ENCODE measurements around the gene POC1B. TPM values are rescaled to one million over a fixed set of nuclear protein-coding genes. Genes with fewer than 3 reads are reported as not detected.

The POC1B gene
- total RNA-seq, 1 donor from 2014 or later = 15.2 TPM

DNA sequence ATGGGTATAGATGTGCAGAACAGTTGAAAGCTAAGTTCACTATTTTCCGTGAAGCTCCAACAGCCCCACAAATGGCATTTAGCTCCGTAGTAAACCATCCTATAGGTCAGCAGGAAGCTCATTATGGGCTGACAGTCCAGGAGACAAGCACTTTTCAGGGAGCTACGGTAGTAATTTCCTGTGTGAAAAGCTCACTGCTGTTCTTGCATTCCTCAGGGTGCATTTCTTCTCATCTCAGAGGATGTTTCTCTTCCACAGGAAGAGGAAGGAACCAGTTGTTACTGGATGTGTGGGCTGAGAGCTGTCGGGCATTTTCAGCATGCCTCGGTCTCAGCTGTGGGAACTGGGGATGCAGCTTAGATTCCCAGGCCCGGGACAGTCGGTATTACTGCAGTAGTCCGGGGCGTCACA, 74.0 kb downstream of the POC1B start:
- Mint-ChIP-seq H3K4me1 (peaks cover 44% of the 10 kb centered on the region), H3K4me3 (peak overlapping the region; percentile 43), H3K9me3 (no peaks in the 10 kb centered on the region), H3K27me3 (ENCODE audit: low read depth) (no peaks in the 10 kb centered on the region), H3K27ac (ENCODE audit: unreplicated experiment) (peak overlapping the region; percentile 92), H3K36me3 (ENCODE audit: low read depth) (no peaks in the 10 kb centered on the region)
- peak; percentile 30 for DNase-seq (ENCODE audit: low read depth, low spot score)
- TF ChIP-seq, protein P1, sequence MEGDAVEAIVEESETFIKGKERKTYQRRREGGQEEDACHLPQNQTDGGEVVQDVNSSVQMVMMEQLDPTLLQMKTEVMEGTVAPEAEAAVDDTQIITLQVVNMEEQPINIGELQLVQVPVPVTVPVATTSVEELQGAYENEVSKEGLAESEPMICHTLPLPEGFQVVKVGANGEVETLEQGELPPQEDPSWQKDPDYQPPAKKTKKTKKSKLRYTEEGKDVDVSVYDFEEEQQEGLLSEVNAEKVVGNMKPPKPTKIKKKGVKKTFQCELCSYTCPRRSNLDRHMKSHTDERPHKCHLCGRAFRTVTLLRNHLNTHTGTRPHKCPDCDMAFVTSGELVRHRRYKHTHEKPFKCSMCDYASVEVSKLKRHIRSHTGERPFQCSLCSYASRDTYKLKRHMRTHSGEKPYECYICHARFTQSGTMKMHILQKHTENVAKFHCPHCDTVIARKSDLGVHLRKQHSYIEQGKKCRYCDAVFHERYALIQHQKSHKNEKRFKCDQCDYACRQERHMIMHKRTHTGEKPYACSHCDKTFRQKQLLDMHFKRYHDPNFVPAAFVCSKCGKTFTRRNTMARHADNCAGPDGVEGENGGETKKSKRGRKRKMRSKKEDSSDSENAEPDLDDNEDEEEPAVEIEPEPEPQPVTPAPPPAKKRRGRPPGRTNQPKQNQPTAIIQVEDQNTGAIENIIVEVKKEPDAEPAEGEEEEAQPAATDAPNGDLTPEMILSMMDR (conservative IDR thresholded peaks at IDR 0.05) = no peak

DNA sequence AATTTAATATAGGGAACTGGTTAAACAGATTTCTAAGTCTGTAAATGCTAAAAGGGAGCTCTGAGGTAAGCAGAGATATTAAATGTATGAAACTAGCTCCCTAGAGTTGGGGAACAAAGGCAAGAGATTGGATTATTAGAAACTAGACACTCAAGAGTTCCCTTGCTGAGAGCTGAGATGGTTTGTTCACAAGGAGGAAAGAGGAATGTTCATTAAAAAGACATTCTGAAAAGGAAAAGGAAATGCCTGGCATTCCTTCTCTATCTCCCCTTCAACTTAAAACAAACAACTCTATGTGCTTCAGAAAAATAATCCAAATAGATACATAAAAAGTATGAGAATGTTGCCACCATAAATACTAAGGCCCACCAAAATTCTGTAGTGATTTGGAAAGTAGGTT, 74.9 kb downstream of the POC1B start:
- peak overlapping the region; percentile 73 for H3K27ac Mint-ChIP-seq (ENCODE audit: unreplicated experiment)

DNA sequence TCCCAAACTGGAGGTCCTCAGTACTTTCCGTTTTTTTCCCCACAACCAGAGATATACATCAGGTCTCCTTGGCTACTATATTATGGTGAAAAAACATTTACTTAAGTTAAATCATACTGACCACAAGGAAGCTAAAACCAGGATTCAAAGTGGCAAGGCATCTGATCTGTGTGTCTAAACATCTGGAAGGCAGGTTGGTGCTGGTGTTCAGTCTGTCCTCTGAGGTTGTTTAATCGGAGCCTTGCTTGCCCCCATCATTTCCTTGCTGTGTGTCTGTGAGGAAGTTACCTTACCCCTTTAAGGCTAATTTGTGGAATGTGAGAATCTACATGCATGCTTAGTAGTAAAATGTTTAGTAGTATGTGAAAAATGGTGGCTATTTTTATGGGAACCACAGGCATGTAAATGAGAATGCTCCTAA, 76.9 kb downstream of the POC1B start:
- peaks cover 7% of the 10 kb centered on the region for H3K36me3 Mint-ChIP-seq (ENCODE audit: low read depth)
- H3K27ac Mint-ChIP-seq (ENCODE audit: unreplicated experiment) = no peak overlapping the region
- H3K4me1 Mint-ChIP-seq = peaks cover 32% of the 10 kb centered on the region
- no peaks in the 10 kb centered on the region for H3K27me3 Mint-ChIP-seq (ENCODE audit: low read depth)
- DNase-seq (ENCODE audit: low read depth, low spot score) = no peak
- TF ChIP-seq, protein P1 (conservative IDR thresholded peaks at IDR 0.05) = no peak
- no peak overlapping the region for H3K4me3 Mint-ChIP-seq
- H3K9me3 Mint-ChIP-seq = peaks cover 7% of the 10 kb centered on the region

More for the DNA sequence above, 74.9 kb downstream of the POC1B start:
- Mint-ChIP-seq H3K27me3 (ENCODE audit: low read depth) (no peaks in the 10 kb centered on the region), H3K4me3 (no peak overlapping the region), H3K4me1 (peaks cover 44% of the 10 kb centered on the region), H3K36me3 (ENCODE audit: low read depth) (no peaks in the 10 kb centered on the region), H3K9me3 (no peaks in the 10 kb centered on the region)
- TF ChIP-seq, protein P1 (conservative IDR thresholded peaks at IDR 0.05) = no peak
- no peak for DNase-seq (ENCODE audit: low read depth, low spot score)

DNA sequence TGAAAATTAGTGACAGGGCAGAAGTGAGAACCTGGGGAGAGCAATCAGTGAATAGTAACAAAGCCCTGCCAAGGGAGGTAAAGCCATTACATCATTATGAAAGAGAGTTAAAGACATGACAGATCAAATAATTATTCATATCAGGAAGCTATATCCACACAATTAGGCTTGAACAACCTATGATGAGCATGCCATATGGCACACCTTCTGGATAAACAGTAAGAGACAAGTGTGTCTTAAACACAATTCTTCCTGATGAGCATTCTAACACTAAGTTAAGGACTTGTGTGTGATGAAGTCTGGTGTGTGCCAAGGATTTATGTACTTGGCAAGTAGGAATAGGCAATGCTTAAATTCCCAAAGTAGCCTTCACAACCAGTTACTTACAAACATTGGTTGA, 77.3 kb downstream of the POC1B start:
- no peaks in the 10 kb centered on the region for H3K27me3 Mint-ChIP-seq (ENCODE audit: low read depth)
- TF ChIP-seq, protein P1 (conservative IDR thresholded peaks at IDR 0.05) = no peak

DNA sequence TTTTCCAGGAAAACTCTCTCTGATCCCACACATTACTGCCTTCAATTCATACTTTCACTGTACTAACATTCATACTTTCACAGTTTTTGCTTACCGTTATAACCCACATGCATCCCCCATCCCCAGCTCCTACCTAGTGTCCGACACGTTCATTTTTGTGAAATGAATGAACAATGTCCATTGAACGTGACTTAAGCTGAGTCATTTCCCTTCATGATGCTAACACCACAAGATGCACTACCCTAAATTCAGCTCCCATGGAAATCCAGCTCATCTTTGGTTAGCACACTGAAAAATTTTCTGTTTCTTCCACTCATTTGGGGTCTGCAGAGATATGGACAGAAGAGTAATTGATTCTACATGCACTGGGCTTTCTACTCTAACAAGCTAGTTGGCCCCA, 85.9 kb downstream of the POC1B start:
- peaks cover 26% of the 10 kb centered on the region for H3K9me3 Mint-ChIP-seq
- H3K4me3 Mint-ChIP-seq = no peak overlapping the region
- H3K4me1 Mint-ChIP-seq = peaks cover 4% of the 10 kb centered on the region
- peaks cover 41% of the 10 kb centered on the region for H3K36me3 Mint-ChIP-seq (ENCODE audit: low read depth)
- H3K27me3 Mint-ChIP-seq (ENCODE audit: low read depth) = no peaks in the 10 kb centered on the region
- no peak for DNase-seq (ENCODE audit: low read depth, low spot score)
- no peak overlapping the region for H3K27ac Mint-ChIP-seq (ENCODE audit: unreplicated experiment)
- TF ChIP-seq, protein P1 (conservative IDR thresholded peaks at IDR 0.05) = no peak

More for the DNA sequence above, 77.3 kb downstream of the POC1B start:
- no peak for DNase-seq (ENCODE audit: low read depth, low spot score)
- Mint-ChIP-seq H3K4me3 (no peak overlapping the region), H3K27ac (ENCODE audit: unreplicated experiment) (no peak overlapping the region), H3K9me3 (peaks cover 7% of the 10 kb centered on the region), H3K4me1 (peaks cover 28% of the 10 kb centered on the region), H3K36me3 (ENCODE audit: low read depth) (peaks cover 7% of the 10 kb centered on the region)
